Kidney epithelial cell (primary cell): ENCODE results near the gene CTF1. TPM values are rescaled to one million over a fixed set of nuclear protein-coding genes. Genes with fewer than 3 reads are reported as not detected.

Source experiments
- DNase-seq: peaks from one replicate; pipeline ENCODE4 v3.0.0-alpha.2; 2010; ENCODE audit warnings: low read depth
- H3K27me3 ChIP-seq: 2 replicates; pipeline ENCODE4 v1.6.0; 2011; ENCODE audit warnings: low read length; ENCODE audit not compliant: control insufficient read depth, insufficient read depth
- H3K36me3 ChIP-seq: 2 replicates; pipeline ENCODE4 v1.5.1; 2011; ENCODE audit warnings: low read length; ENCODE audit not compliant: control insufficient read depth, insufficient read depth
- H3K4me3 ChIP-seq: 2 replicates; pipeline ENCODE4 v1.5.1; 2011; ENCODE audit warnings: low read depth, mild to moderate bottlenecking, control low read depth, low read length
- total RNA-seq: library from RNA; depleted of rRNA; stranded (reverse); fragments of >200 nt; gene quantifications from 2 replicates; pipeline ENCODE4 v1.2.3, GENCODE V29; 2015
- TF ChIP-seq, protein P1 (sequence below): IDR thresholded peaks from 2 replicates; pipeline ENCODE4 v1.5.1; 2011; ENCODE audit warnings: mild to moderate bottlenecking, moderate library complexity, low read length, control low read depth, inconsistent platforms; ENCODE audit not compliant: insufficient read depth, poor library complexity, severe bottlenecking

The CTF1 gene
- total RNA-seq, 1 donor from 2014 or later, result 1.4 TPM

DNA sequence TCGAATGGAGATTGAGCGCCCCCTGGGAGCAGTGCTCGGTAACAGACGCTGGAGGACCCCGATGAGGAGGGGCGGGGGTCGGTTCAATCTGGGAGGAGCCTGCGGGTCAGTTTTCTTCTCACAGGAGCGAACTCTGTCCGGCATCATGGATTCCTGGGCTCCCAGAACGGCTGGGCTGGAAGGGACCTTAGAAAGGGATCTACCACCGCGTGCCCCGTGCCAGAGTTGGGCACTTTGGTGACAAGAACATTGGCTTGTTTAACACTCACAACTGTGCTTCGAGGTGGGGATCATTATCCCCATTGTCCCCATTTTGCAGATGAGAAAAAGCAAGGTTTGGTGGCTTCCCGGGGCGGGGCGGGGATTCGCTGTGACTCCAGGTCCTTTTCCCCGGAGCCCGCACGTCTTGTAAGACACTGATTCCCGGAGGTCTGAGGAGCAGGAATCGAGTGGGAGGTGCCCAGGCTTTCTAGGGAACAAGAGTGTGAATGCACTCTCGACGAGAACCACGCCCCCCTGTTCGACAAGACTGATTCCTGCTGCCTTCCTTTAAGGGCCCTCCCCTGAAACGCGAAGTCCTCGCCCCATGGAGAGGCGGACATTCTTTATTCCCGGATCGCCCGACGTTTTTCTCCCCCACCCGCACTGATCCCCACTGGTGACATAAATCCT, 25.5 kb downstream of the CTF1 start:
- Histone ChIP-seq H3K27me3 (no peaks in the 10 kb centered on the region), H3K36me3 (no peaks in the 10 kb centered on the region), H3K4me3 (peak overlapping the region; percentile 48)
- peak; percentile 67 for DNase-seq
- TF ChIP-seq, protein P1, sequence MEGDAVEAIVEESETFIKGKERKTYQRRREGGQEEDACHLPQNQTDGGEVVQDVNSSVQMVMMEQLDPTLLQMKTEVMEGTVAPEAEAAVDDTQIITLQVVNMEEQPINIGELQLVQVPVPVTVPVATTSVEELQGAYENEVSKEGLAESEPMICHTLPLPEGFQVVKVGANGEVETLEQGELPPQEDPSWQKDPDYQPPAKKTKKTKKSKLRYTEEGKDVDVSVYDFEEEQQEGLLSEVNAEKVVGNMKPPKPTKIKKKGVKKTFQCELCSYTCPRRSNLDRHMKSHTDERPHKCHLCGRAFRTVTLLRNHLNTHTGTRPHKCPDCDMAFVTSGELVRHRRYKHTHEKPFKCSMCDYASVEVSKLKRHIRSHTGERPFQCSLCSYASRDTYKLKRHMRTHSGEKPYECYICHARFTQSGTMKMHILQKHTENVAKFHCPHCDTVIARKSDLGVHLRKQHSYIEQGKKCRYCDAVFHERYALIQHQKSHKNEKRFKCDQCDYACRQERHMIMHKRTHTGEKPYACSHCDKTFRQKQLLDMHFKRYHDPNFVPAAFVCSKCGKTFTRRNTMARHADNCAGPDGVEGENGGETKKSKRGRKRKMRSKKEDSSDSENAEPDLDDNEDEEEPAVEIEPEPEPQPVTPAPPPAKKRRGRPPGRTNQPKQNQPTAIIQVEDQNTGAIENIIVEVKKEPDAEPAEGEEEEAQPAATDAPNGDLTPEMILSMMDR, result peak; percentile 91

DNA sequence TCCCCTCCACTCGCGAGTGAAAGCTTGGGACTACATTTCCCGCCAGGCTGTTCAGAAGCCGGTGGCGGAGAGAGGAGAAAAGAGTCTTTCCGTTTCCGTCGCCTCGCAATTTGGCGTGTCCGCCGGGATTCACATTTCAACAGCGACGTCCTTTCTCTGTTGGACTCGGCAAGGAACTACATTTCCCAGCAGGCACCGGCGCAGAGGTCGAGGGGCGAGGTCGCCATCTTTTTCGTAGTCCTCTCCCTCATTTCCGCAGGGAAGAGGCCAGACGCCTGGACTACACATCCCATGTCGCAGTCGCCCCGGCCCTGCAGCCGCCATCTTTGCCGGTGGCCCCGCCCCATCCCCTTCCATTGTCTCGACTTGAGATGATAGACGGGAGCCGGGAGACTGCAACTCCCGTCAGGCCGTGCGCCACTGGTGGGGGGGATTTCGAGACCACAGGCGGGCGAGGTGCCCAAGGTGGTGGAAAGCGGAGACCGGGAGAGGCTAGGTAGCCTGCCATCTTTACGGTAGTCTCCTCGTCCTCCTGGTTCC, 26.1 kb downstream of the CTF1 start:
- no peaks in the 10 kb centered on the region for H3K36me3 ChIP-seq
- no peaks in the 10 kb centered on the region for H3K27me3 ChIP-seq
- peak; percentile 97 for DNase-seq
- H3K4me3 ChIP-seq, result peak overlapping the region; percentile 58
- TF ChIP-seq, protein P1, result no peak

GRCh38 chr16:30922960-30923535, 26.6 kb downstream of the CTF1 start:
- DNase-seq, result peak; percentile 96
- H3K4me3 ChIP-seq, result peak overlapping the region; percentile 58
- TF ChIP-seq, protein P1, result no peak
- no peaks in the 10 kb centered on the region for H3K27me3 ChIP-seq
- no peaks in the 10 kb centered on the region for H3K36me3 ChIP-seq

- no peak for DNase-seq
- TF ChIP-seq, protein P1, result no peak
- peak within 1 kb of the TSS; percentile 58 for H3K4me3 ChIP-seq
- H3K27me3 ChIP-seq, result no peaks in the 10 kb centered on the region
- H3K36me3 ChIP-seq, result no peaks in the 10 kb centered on the region
These were observed 27.2 kb downstream of the CTF1 start, which contains the start of gene FBXL19 for GRCh38 chr16:30923554-30924075. TSS of gene FBXL19 (plus strand) at chr16:30923572. CDS start at chr16:30925755, 2,183 bp downstream.

DNA sequence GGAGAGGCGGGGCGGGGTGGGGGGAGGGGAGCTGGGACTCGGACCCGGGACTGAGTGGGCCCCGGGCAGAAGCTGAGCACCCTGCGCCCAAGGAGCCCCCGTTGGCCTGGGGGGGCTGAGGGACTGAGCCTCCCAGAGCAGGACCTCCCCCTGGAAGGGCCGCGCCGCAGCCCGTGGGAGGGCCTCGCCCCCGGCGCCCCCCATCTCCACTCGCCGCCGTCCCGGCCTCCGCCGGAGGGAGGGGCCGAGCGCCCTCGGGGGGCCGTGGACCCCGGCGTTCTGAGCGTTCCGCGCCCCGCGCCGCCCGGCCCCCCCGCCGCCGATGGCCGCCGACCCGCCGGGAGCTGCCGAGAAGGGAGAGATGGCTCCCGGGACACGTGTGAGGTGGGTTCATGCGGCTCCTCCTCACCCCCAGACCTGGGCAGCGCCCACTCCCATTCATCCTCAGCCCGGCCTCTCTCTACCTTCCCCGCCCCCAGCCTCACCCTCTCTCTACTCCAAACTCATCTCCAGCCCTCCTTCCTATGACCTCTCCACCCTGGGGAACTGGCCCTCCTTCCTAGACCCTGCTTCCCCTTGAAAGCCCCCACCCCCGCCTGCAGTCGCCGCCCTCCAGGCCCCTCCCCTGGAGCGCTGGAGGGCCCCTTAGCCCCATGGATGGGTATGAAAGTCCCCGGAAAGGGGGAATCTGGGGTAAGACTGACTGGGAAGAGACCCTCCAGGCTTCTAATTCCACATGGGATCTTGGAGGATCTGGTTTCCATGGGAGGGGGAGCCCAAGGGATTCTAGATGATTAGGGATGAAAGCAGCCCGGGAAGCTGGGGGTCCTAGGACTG, 27.9 kb downstream of the CTF1 start:
- no peaks in the 10 kb centered on the region for H3K36me3 ChIP-seq
- no peak for DNase-seq
- peak overlapping the region; percentile 58 for H3K4me3 ChIP-seq
- TF ChIP-seq, protein P1, result no peak
- no peaks in the 10 kb centered on the region for H3K27me3 ChIP-seq
